HCT116 (cell line): ENCODE data around the gene ADGRA1.

Source experiments
- CTCF ChIP-seq, 3 experiments: fragments of 200-600 bp in 1 of 3; sonication (generic) in 1 of 3; IDR thresholded peaks in 2 of 3; conservative IDR thresholded peaks in 1 of 3; 2 replicates each; pipeline ENCODE4 v1.5.1; 2012 to 2017; ENCODE audit warnings: low read depth in 2 of 3, low read length in 2 of 3, antibody characterized with exemption in 1 of 3, borderline replicate concordance in 1 of 3, control low read depth in 1 of 3, mild to moderate bottlenecking in 1 of 3, mixed read lengths in 1 of 3, mixed run types in 1 of 3, moderate library complexity in 1 of 3; ENCODE audit not compliant: insufficient read depth in 1 of 3
- EZH2 ChIP-seq: fragments of 200-600 bp; sonication (generic); IDR thresholded peaks from 2 replicates; pipeline ENCODE4 v1.6.1; 2017; ENCODE audit warnings: antibody characterized with exemption, mixed run types
- POLR2A ChIP-seq: IDR thresholded peaks from 2 replicates; pipeline ENCODE4 v1.7.0; 2011; ENCODE audit warnings: borderline replicate concordance; ENCODE audit not compliant: insufficient read depth, insufficient read length; ENCODE audit errors: extremely low read depth
- POLR2AphosphoS5 ChIP-seq: IDR thresholded peaks from 2 replicates; pipeline ENCODE4 v1.6.1; 2011; ENCODE audit warnings: mild to moderate bottlenecking, low read depth, low read length, moderate library complexity
- SRF ChIP-seq: IDR thresholded peaks from 2 replicates; pipeline ENCODE4 v1.6.1; 2012; ENCODE audit warnings: low read depth
- ZNF274 ChIP-seq: fragments of 200-500 bp; sonication (Bioruptor generic); IDR thresholded peaks from 2 replicates; pipeline ENCODE4 v1.6.1; 2014; ENCODE audit warnings: mild to moderate bottlenecking, low read depth, low read length, inconsistent platforms

- TF ChIP-seq EZH2 (no peak), ZNF274 (no peak), POLR2AphosphoS5 (no peak), CTCF (IDR thresholded peaks at IDR 0.05 in 2 of 3, conservative IDR thresholded peaks at IDR 0.05 in 1 of 3; ENCODE audit: borderline replicate concordance in 1 of 3, insufficient read depth in 1 of 3, low read depth in 2 of 3, low read length in 2 of 3) (no peak), POLR2A (no peak), SRF (no peak)
Measured at GRCh38 chr10:133113847-133114246, 26.1 kb downstream of the ADGRA1 start.
